ENCODE measurements around the gene RGS9.

DNA sequence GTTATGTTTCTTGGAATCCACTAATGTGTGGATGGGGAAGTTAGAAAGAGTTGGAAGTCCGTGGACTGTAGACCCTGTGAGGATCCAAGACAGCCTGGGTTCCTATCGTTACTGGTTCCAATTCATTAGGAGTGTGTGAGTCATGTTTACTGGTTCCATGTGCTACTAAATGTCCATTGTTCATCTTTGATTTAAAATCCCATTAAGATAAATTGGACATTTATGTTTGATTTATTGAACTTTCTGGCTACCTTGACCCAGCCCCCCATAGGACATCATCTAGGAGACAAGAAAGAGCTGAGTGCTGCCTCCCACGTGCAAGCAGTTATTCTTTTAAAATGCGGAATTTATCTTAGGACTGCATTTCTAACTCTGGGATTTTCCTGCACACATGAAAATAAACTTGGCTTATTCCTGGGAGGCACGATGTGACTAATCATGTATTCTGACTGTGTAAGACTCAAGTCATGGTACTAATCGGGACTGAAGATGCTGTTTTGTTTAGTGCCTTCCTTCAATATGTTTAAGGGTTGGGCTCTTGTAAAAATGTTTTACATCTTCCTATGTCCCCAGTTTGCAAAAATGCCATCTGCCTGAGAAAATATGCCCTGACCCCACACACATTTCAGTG, 53.4 kb downstream of the RGS9 start:
- TF ChIP-seq ZFX (IDR thresholded peaks at IDR 0.05) (no peak), POLR2AphosphoS5 (IDR thresholded peaks at IDR 0.05; ENCODE audit: low read depth, low read length) (no peak), EZH2 (IDR thresholded peaks at IDR 0.05) (no peak), EZH2phosphoT487 (IDR thresholded peaks at IDR 0.05; ENCODE audit: borderline replicate concordance) (no peak), RAD21 (IDR thresholded peaks at IDR 0.05; ENCODE audit: low read depth) (no peak), EGR1 (IDR thresholded peaks at IDR 0.05; ENCODE audit: low read depth) (no peak), CEBPB (IDR thresholded peaks at IDR 0.05; ENCODE audit: low read depth) (no peak), YY1 (IDR thresholded peaks at IDR 0.05; ENCODE audit: extremely low read depth, insufficient replicate concordance, low read depth, low read length) (no peak), CBX3 (IDR thresholded peaks at IDR 0.05; ENCODE audit: low read depth) (no peak), POLR2A (IDR thresholded peaks at IDR 0.05; ENCODE audit: borderline replicate concordance, extremely low read depth, insufficient read depth, insufficient read length) (no peak), ZNF274 (IDR thresholded peaks at IDR 0.05; ENCODE audit: low read depth, low read length) (no peak), JUND (IDR thresholded peaks at IDR 0.05) (no peak)
- TF ChIP-seq, protein P1, sequence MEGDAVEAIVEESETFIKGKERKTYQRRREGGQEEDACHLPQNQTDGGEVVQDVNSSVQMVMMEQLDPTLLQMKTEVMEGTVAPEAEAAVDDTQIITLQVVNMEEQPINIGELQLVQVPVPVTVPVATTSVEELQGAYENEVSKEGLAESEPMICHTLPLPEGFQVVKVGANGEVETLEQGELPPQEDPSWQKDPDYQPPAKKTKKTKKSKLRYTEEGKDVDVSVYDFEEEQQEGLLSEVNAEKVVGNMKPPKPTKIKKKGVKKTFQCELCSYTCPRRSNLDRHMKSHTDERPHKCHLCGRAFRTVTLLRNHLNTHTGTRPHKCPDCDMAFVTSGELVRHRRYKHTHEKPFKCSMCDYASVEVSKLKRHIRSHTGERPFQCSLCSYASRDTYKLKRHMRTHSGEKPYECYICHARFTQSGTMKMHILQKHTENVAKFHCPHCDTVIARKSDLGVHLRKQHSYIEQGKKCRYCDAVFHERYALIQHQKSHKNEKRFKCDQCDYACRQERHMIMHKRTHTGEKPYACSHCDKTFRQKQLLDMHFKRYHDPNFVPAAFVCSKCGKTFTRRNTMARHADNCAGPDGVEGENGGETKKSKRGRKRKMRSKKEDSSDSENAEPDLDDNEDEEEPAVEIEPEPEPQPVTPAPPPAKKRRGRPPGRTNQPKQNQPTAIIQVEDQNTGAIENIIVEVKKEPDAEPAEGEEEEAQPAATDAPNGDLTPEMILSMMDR (IDR thresholded peaks at IDR 0.05 in 2 of 3, conservative IDR thresholded peaks at IDR 0.05 in 1 of 3; ENCODE audit: borderline replicate concordance in 1 of 3, insufficient read depth in 1 of 3, low read depth in 2 of 3, low read length in 2 of 3): no peak
